Stimulated activated naive CD8-positive, alpha-beta T cell treated with anti-CD3 and anti-CD28 coated beads, Interleukin-15, Interleukin-2, amounts not matched to agents 100 U/mL and 50 U/mL, for 24 hours (primary cell): ENCODE results near the gene EDEM1.
A peak's percentile ranks its signal among the peaks of the same experiment; 100 is the strongest.
"Not testable (repeated sequence)": the region's sequence is repeated elsewhere in the genome, so short reads cannot be mapped to it uniquely, and the experiment has no call there.

Experiments used
- ATAC-seq: fragments of 150-1000 bp; cut with Tn5 transposase; one replicate; pipeline ENCODE4 v1.10.0; 2021
- DNase-seq: peaks from one replicate; pipeline ENCODE4 v3.0.0; 2021

EDEM1 gene

DNA sequence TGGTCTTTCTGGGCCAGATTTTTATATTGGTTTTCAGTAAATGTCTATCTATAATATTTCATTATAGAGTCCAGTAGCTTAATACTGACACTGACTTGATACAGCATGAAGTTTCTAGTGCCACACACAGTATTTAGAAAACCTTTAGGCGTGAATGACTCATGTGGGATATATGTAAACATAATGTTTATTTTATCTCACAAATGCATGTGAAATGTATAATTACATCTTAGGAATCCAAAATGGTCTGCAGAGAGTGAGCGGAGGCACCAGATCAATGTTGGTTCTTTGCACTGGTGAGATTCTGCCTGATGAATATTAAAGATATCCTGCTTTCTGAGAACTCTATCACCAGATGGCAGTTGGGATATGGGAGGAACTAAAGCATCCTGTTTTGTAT lies 8.5 kb upstream of the EDEM1 start:
- ATAC-seq, DNase-seq: not testable (repeated sequence)

DNA sequence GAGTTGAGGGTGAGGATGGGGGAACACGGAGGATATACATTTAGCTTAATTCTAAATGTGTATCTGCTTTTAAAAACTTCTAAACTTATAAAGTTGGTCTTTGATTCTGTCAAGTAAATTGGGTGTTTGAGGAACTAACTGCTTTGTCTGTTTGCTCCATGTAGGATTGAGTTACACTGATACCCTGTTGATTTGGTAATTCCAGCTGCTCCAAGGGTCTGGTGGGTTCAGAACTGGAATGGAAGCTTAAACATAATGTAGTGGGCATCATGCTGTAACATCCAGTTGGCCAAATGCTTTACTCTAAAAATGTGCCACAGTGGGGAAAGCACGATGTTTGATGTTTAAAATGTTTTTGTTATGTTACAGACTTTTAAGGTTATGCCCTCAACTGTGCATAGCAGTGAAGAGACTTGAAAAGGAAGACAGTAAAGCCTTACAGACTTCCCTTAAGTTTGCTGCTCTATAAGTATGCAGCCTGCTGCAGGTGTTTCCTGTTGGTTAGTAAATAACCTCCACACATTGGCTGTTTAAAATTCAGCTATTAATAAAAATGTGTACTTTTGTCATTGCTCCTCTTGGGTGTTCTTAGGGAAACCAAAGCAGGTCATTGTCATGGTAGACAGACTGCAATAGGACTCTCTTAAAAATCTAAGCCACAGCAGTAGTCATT lies 5.9 kb upstream of the EDEM1 start:
- no peak for DNase-seq

DNA sequence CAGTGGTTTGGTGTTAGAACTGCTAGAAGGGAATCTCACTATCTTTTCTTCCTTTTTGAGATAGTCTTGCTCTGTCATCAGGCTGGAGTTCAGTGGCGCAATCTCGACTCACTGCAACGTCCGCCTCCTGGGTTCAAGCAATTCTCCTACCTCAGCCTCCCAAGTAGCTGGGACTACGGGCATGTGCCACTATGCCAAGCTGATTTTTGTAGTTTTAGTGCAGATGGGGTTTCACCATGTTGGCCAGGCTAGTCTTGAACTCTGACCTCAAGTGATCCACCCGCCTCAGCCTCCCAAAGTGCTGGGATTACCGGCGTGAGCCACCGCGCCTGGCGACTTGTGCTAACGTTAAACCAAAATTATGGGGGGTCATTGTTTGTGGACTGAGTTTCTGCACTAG lies 3.8 kb upstream of the EDEM1 start:
- not testable (repeated sequence) for ATAC-seq, DNase-seq

More for the DNA sequence above, 5.9 kb upstream of the EDEM1 start:
- ATAC-seq, result no peak

DNA sequence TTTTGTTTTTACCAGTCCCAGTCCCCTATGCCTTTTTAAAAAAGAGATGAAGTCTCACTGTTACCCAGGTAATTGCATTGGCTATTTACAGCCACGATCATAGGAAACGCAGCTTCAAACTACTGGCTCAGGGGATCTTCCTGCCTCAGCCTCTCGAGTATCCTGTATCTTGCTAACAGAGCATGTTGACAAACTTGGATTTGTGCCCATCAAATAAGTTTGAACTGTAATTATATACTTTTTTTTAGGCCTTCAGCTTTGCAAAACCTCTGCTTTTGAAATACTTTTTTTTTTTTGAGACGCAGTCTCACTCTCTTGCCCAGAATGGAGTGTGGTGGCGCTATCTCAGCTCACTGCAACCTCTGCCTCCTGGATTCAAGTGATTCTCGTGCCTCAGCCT lies 3.0 kb upstream of the EDEM1 start:
- no peak for ATAC-seq
- DNase-seq, result no peak

DNA sequence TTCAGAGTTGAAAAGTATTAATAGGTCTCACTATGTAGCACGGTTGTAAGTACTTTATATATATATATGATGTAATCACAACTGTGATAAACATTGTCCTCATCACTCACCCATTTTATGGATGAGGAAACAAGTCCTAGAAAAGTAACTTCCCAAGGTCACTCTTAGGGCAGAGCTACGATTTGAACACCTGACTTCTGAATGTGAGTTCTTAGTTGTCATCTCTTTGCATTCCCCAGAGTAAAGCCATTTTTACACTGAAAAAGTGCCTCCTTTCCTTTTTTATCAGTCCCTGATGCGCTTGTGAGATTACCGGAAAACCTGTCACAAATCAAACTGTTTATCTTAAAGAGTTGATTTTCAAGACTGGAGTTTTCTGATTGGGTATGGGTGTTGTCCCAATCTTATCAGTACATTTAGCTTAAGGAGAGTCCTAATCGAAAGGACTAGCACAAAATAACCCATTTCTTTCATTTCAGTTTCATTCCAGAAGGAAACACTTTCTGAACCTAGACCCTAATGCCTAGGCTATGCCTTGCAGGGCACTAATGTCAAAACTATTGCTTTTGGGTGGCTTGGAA lies 2.3 kb upstream of the EDEM1 start:
- no peak for DNase-seq
- no peak for ATAC-seq

DNA sequence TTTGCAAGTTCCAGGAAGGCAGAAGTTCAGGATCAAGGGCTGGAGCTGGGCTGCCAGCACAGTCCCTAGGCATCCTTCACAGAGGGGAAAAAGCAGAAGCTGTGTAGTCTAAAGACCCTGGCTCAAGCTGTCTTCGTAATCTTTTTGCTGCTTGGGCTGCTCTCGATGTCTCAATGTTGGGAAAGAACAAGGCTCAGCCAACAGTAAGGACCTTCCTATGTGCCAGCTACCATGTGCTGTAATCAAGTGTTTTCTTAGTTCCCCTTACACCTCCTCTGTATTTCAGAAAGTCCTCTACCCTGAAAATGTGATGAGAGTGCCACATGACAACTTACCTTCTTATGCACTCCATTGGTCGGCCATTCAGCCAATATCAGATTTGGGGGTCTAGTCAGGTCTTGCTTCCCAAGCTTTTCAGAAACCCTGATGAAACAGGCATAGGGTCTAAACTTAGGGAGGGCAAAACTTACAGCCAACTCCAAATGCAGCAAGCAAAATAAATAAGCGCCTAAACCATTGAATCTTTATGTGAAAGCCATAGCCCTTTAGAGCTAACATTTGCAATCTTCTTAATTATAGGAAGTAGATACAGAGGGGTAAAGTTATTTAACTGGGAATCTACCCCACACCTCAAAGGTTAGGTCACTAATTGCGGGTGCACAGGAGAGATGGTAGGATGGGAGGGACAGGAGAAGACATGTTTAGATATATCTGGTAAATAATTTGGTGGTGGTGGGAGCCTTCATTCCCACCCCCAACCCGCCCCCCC lies 1.2 kb upstream of the EDEM1 start:
- no peak for DNase-seq
- no peak for ATAC-seq

DNA sequence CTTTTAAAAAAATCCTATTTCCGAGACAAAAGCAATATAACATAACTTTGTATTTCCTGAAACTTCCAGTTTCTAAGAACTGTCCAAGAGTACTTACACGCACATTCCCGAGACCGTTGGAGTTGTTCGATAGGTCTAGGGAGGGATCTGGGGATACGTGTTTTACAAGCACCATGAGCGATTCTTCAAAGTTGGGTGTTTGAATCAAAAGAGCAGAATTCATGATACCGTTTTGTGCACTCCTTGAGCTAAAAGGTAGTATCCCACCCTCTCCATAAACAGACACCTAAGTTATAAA lies 700 bp upstream of the EDEM1 start:
- no peak for DNase-seq
- no peak for ATAC-seq

DNA sequence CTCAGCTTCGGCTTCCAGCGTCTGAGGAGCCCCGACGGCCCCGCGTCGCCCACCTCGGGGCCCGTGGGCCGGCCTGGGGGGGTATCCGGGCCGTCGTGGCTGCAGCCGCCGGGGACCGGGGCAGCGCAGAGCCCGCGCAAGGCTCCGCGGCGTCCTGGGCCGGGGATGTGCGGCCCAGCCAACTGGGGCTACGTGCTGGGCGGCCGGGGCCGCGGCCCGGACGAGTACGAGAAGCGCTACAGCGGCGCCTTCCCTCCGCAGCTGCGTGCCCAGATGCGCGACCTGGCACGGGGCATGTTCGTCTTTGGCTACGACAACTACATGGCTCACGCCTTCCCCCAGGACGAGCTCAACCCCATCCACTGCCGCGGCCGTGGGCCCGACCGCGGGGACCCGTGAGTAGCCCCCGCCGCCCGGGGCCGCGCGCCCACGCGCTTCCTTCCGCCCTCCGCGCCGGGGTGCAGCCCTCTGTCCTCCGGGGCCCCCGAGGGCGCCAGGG lies 462 bp downstream of the EDEM1 start:
- ATAC-seq (peak; percentile 19), DNase-seq (peak; percentile 68)

DNA sequence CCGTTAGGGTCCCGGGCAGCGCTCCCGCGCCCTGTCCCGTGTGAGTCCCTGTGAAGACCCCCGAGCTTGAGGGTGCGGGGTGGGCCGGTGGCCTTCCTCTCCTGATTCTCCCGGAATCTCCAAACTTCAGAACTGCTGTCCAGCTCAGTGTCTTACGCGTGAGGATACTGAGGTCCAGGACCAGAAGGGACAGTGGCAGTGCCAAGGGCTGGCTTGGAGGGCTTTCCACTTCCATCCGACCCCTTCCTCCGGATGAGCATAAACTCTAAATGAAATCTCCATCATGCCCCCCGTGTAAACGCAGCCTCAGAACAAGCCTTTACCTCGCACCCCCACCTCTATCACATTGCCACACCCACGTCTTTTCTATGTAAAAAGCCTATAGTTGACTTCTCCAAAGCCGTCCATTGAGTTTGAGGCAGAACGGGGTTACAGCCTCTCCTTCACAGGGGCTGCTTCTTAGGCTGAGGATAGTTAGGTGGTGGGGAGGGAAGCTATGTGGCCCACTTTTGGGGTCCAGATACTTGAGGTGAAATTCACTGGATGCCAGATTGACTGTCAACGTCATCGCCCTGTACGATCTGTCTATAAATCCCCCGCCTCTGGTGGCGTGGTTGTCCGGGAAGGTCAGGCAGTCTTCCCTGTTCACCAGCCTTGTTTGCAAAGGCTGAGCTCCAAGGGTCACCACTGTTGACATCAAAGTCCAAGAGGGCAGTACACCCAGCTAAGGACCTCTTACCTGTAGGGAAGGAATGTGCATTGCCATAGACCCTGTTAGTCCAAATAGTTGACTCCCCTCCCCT lies 1.1 kb downstream of the EDEM1 start:
- ATAC-seq, result peak; percentile 3
- DNase-seq, result peak; percentile 53

DNA sequence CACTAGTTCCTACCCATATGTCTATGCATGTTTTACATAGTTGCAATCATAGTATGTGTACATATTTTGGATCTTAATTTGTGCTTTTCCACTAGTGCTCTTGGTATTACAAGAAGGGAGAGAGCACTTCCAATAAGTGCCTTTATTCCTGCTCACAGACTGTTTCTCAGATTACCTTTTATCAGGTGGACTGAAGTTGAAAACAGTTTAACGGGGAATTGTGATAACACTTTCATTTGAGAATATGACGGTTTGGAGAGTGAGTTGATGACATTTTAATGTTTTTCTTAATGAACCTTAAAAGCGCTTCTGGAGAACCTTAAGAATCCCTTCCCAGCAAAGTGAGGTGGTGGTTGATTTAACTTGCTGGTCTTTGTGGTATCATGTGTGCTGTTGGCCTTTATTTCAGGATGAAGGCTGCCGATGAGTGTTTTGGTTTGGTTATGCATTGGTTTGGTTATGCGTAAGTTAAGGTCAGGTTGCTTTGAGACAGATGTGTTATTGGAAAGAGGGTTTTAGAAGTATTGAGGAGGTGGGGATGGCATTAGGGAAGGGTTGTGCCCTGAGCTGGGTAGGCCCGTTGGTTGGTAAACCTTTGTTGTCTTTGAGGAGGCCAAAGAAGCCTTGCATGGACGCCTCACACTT lies 2.8 kb downstream of the EDEM1 start:
- peak; percentile 48 for DNase-seq
- peak; percentile 15 for ATAC-seq

DNA sequence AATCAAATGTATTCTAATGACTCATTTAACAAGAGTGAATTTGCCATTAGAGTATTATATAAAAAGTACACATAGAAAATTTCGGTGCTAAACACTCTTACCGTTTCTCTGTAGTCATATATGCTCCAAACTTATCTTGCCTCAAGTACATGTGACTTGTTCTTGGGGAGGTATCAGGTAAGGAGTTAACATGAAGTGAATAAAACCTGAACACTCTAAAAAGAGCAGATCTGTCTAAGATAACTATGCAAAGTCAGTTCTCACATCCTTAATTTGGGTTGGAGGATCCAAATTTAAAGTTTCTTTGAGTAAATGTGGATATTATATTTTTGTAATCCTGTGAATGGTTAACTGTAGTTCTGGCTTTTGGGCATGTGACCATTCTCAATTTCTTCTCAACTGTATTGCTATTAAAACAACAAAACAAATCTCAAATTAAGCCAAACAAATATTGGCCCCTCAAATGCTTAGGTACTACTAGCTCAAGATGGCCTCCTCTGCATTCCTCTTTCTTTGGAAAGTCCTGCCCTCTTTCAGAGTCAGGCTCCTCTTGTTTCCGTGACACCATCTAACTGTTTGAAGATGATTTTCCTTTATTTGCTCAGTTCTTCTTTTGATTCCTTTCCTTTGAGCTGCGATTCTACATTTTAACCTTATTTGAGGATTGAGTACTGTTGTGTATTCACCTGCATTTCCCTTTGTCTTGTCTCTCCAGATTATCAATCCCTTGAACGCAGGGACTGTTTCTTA lies 4.2 kb downstream of the EDEM1 start:
- ATAC-seq, result no peak
- no peak for DNase-seq

DNA sequence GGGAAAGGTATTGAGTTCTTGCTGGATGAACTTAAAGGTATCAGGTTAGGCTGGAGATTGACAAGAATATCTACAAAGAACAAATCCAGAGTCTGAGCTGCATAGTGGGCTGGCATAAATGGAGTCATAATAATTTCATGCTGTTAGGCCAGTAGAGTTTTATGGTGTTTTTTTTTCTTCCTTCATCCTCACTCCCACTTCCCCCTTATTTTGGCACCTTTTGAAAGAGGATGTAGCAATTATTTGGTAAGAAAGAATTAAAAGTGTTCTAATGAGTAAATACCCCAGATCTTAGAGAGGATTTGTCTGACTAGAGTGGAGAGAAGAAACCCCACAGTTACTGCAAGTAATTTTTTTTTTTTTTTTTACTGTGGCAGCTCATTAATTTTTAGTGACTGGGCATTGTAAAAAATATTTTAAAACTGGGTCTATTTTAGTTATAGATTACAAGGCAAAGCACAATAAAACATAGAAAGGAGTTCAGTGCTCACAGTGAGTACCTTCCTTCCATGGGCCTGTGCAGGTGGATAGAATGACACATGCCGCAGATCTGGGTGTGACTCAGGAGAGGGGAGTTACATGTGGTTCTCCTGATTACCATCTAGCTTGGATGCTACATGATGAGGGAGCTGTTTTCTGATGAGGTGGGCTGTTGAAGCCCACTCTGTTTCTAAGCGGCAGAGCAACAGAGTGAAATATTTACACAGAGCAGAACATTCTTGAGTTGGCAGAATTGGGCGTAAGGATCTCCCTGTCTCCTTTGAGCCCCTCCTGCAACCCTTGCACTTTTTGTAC lies 5.3 kb downstream of the EDEM1 start:
- peak; percentile 39 for ATAC-seq

DNA sequence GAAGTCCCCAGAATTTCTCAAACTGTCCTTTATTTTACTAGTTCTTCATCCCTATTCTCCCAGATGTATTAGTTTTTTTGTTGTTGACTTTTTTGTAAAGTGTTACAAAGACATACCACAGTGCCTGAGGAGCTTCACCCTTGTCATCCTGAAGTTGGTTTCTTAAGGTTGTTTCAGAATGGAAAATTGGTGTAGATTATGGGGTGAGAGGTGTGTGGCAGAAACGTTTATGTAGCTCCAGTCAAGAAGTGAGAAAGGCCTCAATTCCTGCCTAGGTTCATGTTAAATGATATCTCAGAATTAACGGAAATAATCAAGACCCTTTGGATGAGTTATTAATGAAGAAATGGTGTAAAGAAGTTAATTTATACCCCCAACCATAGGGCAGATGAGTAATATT lies 6.8 kb downstream of the EDEM1 start:
- ATAC-seq (peak; percentile 34), DNase-seq (no peak)

More for the DNA sequence above, 5.3 kb downstream of the EDEM1 start:
- DNase-seq, result peak; percentile 53

DNA sequence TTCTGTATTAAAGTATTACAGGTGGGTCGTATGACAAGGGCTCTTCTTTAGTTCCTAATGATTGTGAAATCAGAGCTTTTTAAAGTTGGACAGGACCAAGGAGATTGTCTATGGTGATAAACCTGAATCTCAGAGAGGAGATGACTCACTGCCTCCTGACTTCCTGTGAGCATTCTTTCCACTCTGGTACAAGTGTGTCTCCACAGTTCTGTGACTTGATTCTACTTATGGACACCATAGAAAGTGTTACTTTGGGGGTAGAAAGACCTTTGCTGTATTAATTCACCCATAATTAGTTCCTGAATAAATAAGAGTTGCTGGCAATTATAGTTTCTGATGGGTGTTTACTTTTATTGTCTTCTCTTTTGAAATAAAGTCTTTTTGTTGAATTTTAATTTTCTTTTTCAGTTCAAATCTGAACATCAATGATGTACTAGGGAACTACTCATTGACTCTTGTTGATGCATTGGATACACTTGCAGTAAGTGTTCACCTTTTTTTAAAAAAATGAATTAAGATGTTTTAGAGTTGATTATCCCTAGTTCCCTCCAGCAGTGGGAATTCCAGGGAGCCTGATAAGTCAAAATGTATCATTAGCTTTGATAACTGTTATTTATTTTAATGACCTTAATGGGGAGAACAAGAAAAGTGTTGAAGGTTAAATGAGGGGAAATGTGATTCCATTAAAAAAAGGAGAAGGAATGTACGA lies 7.4 kb downstream of the EDEM1 start:
- ATAC-seq (peak; percentile 54), DNase-seq (peak; percentile 38)

DNA sequence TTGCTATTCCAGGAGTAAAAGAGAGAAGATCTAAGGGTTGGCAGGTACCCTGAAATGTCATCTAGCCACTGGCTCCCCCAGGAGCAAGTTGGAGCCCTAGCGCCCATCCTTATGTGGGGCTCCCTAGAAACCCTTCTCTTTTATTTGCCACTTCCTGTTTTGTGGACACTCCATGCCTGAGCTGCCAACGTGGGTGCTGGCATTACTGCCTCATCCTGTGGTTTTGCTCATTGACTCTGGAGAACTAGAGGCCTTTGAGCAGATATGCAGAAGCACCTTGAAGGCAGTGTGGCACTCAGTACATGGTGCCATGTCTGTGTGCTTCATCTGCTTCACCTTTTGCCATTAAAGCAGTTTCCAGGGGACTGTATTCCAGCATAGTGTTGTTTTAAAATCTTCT lies 8.1 kb downstream of the EDEM1 start:
- ATAC-seq (peak; percentile 15), DNase-seq (peak; percentile 60)

DNA sequence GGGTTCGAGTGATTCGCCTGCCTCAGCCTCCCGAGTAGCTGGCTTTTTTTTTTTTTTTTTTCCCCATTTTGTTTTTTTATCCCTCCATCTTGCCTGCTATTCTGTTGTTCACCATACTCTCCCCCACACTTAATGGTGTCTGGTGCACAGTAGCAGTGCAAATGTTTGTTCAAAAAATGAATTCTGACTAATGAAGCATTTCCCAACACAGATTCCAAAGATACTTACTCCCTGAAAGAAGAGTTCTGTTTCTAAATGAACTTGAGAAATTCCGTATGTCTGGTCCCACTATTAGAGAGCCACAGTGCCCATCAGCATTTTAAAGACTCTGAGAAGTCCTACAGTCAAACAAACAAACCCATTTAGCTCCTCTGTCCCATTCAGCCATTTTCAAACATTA lies 9.5 kb downstream of the EDEM1 start:
- no peak for DNase-seq
- ATAC-seq, result no peak

DNA sequence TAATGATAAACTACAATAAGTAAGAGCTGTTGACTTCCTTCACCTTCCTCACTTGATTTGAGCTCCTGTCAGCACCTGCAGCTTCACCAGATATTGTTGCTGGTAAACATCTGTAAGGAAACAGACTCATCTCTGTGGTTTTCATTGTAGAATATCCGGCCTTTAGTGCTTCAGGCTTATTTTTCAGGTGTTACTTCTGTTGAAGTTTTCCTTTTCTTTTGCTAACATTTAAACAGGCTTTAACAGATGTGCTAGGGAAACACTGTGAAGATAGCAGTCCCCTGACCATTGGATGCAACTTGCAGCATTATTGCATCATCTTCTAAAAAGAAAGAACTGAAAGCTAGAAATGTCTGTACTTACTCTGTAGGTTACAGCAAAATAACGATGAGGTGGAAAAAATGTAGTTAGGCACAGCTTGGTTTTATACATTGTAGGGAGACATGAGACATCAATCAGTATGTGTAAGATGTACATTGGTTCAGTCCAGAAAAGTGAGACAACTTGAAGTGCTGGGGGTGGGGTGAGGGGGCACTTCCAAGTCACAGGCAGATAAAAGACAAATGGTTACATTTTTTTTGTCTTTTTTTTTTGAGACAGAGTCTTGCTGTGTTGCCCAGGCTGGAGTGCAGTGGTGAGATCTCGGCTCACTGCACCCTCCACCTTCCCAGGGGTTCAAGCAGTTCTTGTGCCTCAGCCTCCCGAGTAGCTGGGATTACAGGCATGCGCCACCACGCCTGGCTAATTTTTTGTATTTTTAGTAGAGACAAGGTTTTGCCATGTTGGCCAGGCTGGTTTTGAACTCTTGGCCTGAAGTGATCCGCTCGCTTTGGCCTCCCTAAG lies 10.2 kb downstream of the EDEM1 start:
- DNase-seq (peak; percentile 44), ATAC-seq (peak; percentile 64)

DNA sequence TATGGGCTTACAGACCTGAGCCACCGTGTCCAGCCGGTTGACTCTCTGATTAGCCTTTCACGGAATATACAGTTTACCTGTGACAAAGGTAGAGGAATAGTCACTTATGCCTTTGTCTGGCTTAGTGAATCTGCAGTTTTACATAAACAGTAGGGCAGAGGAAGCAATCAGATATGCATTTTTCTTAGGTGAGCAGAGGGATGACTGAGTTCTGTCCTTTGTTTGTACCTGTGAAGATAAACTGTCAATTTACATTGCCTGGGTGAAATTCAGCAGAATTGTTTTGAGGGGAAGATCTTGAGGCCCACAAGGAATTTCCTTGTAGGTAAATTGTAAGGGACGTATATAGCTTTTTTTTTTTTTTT lies 10.8 kb downstream of the EDEM1 start:
- DNase-seq, result no peak
- ATAC-seq, result no peak
